Endothelial cell of umbilical vein (primary cell): ENCODE data around the gene ANKS1A.

Experiments
- CTCF ChIP-seq, 2 donors: IDR thresholded peaks; 1 replicate in 1 of 2; 2 replicates in 1 of 2; pipeline ENCODE4 v1.5.1; 2011; ENCODE audit warnings: low read length in 2 of 2, mild to moderate bottlenecking in 2 of 2, moderate library complexity in 2 of 2, control low read depth in 1 of 2, inconsistent platforms in 1 of 2, low read depth in 1 of 2; ENCODE audit not compliant: insufficient read depth in 1 of 2; ENCODE audit errors: extremely low read depth in 1 of 2
- MYC ChIP-seq: IDR thresholded peaks from one replicate; pipeline ENCODE4 v1.6.1; 2011; ENCODE audit warnings: mild to moderate bottlenecking, low read depth, low read length
- POLR2A ChIP-seq: IDR thresholded peaks from 2 replicates; pipeline ENCODE4 v1.6.1; 2012; ENCODE audit warnings: low read depth, mild to moderate bottlenecking, control low read depth, low read length

GRCh38 chr6:35064290-35064689 lies 175.2 kb downstream of the ANKS1A start:
- no peak for TF ChIP-seq CTCF (IDR thresholded peaks at IDR 0.05; ENCODE audit: extremely low read depth in 1 of 2, insufficient read depth in 1 of 2, low read depth in 1 of 2, low read length in 2 of 2)
- TF ChIP-seq MYC: no peak
- TF ChIP-seq POLR2A: no peak
